ENCODE data around the gene SLC25A28.

The SLC25A28 gene, protein sequence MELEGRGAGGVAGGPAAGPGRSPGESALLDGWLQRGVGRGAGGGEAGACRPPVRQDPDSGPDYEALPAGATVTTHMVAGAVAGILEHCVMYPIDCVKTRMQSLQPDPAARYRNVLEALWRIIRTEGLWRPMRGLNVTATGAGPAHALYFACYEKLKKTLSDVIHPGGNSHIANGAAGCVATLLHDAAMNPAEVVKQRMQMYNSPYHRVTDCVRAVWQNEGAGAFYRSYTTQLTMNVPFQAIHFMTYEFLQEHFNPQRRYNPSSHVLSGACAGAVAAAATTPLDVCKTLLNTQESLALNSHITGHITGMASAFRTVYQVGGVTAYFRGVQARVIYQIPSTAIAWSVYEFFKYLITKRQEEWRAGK

DNA sequence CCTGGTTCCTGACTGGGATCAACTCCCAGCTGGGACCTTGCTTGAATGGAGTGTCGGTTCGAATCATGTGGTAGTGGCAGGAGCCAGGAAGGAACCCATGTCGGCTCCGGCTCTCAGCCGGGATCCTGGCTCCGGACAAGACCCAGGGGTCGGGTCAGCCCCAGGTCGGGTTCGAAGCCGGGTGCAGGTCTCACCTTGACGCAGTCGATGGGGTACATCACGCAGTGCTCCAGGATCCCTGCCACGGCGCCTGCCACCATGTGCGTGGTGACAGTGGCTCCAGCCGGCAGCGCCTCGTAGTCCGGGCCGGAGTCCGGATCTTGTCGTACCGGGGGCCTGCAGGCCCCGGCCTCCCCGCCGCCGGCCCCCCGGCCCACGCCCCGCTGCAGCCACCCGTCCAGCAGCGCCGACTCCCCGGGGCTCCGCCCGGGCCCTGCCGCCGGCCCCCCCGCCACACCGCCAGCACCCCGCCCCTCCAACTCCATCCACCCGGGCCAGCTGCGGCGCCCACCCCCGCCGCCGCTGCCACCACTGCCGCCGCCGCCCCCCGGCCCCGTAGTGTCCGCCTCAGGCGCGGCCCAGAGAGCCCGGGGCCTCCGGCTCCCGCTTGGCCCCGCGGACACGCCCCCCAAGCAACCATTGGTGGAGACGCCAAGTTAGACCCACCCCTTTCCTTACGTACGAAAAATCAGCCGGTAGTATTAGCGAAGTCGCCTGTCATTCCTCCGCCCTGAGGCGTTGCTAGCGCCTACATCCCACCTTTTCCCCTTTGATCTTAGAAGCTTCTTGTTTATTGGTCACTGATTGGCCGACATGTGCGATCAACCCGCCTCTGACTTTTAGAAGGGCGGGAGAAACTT, at the start of gene SLC25A28:
SLC25A28 (minus strand) TSS at position 589 of the 860 bp plus-strand sequence; CDS start at position 485, 104 bp downstream.
- peak; percentile 93 for DNase-seq

DNA sequence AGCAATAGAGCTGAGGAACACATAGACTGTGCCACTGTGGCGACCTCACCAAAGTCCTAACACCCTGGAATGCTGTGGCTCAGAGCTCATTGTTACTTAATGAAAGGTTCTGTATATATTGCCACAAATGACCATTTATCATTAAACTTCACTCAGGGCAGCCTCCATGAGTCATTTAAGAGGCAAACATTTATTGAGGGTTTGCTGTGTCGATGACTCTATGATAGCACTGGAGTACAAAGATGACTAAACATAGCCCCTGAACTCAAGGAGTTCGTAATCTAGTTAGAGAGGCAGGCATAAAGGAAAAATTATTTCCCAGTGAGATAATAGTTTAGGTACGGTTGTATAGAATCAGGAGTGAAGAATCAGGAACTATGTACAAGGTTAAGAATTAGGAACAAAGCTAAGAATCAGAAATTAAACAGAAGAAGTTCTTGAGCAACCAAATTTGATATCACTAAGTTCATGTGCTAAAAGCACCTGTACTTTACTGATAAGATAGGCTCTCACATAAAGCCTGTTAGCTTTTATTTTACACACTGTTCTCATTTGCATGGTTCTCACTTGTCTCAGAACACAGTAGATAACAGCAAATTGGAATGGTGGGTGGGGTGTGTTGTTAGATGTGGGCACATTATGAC, 47.0 kb upstream of the SLC25A28 start:
- no peak for DNase-seq

DNA sequence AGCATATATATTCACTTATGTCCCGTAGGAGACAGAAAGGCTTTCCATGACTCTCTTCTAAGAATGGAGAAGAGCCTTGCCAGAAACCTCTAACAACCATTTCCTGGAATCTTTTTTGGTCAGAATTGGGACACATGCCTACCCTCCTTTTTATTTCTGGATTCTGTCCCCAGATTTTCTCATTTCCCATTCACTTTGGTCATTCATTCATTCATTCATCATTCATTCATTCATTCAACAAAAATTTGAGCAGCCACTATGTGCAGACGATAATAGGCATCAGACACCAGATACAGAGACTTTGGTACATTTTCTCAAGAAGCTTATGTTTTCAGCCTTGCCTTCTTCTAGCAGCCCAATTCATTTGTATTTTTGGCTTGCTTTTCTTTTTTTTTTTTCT, 45.1 kb upstream of the SLC25A28 start:
- no peak for DNase-seq

DNA sequence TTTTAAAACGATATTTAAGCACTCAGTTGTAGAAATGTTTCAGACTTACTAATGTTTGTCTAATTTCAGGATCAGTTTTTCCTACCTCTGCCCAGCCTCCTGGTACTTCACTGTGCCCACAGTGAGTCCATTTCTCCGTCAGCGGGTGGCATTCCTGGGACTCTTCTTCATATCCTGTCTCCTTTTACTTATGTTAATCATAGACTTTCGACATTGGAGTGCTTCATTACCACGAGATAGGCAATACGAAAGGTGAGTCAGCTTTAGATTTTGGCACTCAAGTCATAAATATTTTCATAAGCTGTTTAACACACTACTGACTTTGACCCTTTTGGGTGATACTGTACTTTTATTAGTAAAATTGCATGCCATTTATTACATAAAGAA, 41.1 kb upstream of the SLC25A28 start:
- no peak for DNase-seq

DNA sequence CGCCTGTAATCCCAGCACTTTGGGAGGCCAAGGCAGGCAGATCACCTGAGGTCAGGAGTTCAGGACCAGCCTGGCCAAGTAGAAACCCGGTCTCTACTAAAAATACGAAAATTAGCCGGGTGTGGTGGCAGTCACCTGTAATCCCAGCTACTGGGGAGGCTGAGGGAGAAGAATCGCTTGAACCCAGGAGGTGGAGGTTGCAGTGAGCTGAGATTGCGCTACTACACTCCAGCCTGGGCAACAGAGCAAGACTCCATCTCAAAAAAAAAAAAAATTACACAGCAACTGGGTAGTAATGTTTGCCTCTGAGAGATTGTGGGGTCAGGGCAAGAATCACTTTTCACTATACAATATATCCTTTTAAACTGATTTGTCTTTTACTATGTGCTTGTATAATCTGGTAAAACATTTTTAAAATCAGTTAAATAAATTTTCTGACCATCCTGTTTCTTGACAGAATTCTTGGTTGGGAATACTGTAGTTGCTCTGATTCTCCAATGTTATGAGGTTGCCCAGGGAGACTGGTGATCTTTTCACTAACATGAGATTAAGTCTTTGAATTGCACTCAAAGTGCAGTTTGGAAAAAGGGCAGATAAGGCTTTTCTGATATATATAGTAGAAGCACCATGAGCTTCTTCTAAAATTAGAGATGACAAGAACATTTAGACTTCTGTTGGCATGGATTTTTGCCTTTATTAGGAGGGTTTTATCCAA, 40.6 kb upstream of the SLC25A28 start:
- DNase-seq, result no peak

DNA sequence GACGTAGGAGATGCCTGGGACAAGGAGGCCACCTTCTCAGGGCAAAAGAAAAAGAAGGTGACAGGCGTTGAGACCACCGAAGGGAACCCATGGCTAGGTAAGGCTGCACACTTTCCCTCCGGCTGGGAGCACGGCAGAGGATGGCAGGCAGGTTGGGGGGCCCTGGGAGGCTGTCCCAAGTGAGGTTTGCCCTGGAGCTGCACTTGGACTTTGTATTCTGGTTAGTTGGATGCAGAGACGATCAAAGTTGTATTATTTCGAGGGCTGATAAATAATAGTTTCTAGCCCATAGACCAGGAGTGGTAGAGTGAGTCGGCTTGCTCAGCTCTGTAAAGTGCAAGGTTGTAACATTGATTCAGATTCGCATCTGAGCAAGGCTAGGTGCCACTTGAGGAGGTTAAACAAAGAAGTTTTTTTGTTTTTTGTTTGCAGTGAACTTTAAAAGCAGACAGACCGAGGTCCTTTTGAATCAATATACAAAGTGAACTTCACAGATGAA, 39.7 kb upstream of the SLC25A28 start:
- no peak for DNase-seq

DNA sequence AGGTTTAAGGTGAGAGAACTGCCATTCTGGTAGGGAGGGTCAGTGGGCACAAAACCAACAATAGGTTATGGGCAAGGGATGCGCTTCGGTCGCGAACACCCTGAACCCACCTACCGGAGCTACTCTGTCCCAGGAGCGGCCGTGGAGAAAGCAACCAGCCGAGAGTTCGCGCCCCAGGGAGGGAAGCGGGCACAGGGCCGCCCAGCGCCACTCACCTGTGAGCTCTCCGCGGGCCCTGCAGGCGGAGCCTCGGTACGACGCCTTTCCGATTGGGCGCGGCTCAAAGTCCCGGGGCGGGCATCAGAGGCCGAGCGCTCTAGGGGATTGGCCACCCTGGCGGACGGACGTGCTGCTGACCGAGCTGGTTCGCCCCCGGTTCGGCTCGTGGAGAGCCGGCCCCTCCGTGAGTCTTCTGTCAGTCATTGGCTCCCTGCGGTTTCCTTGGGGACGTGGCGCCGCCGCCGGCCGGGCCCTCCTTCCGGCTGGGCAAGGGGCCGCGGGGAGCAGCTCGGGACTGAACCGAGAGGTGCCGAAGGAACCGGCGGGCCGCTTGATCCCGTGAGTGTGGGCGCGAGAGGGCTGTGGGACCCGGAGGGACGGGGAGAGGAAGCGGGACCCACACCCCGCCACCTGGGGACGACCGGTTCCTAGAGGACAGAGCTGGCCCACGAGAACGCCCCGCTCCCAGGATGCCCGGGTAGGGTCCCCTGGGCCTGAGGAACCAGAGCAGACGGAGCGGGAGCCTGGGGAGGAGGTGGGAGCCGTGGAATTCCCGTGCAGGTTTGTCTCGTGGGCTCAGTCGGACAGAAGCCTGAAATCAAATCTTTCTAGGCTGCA, 39.0 kb upstream of the SLC25A28 start, which contains the start of gene ENTPD7:
ENTPD7 (plus strand) TSS at position 479 of the 837 bp plus-strand sequence. CDS start 448 bp downstream, outside the sequence.
- DNase-seq, result peak; percentile 90

DNA sequence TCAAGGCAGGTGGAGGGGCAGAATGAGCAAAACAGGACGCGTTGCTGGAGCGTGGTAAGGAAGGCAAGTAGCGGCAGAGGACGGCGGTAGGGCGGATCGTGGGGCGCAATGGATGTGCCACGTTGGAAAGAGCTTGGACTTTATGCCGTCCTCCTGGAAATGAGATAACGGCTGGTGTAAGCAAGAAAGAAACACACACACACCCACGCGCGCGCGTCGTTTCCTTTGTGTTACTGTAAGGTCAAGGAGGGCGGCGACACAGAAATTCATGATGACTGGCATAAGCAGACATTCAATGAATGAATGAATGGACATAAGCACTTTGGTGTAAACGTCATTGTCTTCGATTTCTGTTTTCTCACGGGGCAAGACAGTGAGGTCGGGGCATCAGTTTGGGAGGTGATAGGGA, 38.4 kb upstream of the SLC25A28 start:
- no peak for DNase-seq

DNA sequence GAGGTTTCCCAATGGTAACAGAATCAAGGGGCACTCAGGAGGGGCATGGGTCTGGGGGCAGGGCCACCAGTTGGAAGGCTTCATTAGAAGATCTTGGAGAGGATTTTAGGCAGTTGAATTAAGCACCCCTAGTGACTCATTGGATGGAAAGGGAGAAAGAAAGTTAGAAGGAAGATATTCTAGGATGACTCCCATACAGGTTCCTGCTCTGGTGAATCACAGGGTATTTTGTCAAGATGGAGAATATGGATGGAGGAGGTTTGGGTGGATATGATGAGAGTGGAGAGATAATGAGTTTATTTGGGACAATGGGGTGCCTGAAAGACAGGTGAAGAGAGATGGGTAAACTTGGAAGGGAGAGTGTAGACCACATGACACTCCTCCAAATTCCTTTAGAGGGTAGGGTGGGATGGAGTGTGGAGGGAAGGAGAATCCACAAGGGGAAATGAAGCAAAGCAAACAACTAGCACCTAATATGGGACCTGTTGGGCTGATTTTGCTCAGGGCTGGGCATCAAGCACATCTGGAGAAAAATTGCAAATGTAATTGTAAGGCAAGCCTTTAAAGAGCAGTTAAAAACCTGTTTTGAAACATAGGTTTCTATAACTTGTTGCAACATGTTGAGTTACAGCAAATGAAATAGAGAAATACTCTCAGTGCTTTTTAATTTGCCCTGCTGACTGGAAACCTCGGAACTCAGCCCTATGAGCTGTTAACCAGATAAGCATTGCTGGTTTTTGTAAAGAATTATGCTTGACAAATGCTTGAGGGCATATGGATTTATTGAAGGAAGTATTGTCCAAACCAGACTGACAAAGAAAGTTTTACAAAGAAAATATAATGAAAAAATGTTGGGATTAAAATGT, 36.2 kb upstream of the SLC25A28 start:
- no peak for DNase-seq

DNA sequence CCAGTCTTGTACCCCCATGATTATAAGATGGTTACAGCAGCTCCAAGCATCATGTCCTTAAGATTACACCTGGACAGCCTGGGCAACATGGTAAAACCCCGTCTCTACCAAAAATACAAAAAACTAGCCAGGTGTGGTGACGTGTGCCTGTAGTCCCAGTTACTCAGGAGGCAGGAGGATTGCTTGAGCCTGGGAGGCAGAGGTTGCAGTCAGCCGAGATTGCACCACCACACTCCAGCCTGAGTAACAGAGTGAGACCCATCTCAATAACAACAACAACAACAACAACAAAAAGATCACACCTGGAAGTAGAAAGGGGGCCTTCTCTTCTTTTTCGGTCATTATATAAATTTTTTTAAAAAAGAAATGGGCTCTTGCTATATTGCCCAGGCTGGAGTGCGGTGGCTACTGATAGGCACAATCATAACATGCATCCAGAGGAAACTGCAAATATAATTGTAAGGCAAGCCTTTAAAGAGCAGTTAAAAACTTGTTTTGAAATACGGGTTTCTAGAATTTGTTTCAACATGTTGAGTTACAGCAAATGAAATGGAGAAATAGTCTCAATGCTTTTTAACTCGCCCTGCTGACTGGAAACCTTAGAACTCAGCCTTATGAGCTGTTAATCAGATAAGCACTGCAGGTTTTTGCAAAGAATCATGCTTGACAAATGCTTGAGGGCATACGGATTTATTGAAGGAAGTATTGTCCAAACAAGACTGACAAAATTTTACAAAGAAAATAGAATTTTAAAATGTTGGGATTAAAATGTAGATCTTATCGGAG, 34.3 kb upstream of the SLC25A28 start:
- no peak for DNase-seq

DNA sequence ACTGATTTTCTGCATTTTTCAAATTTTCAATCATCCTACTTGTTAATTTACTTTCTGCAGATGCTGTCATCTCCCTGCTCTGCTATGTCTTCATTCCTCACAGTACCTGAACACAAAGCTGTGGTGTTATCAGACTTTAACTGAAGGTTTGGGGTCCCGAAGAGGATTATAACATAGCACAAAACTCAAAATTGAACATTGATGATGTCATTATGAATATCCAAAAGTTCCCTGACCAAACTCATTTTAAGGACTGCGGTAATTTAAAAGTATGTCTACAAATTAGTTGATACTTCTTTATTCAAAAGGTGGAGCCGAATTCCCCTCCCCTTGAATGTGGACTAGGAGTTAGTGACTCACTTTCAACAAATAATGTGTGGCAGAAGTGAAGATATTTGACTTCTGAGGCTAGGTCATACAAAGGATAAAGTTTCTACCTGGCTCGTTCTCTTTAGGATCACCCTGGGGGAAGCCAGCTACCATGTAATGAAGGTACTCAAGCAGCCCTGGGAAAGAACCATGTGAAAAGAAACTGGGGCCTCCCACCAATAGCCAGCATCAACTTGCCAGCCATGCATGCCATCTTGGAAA, 32.7 kb upstream of the SLC25A28 start:
- no peak for DNase-seq

DNA sequence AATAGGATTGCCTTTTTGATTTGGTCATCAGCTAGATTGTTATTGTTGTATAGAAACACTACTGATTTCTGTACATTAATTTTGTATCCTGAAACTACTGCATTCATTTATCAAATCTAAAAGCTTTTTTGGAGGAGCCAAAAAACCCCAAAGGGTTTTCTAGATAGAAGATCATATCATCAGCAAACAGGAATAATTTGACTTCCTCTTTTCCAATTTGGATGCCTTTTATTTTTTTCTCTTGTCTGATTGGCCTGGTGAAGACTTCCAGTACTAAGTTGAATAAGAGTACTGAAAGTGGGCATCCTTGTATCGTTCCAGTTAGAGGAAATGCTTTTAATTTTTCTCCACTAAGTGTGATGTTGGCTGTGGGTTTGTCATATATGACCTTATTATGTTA, 28.5 kb upstream of the SLC25A28 start:
- no peak for DNase-seq

DNA sequence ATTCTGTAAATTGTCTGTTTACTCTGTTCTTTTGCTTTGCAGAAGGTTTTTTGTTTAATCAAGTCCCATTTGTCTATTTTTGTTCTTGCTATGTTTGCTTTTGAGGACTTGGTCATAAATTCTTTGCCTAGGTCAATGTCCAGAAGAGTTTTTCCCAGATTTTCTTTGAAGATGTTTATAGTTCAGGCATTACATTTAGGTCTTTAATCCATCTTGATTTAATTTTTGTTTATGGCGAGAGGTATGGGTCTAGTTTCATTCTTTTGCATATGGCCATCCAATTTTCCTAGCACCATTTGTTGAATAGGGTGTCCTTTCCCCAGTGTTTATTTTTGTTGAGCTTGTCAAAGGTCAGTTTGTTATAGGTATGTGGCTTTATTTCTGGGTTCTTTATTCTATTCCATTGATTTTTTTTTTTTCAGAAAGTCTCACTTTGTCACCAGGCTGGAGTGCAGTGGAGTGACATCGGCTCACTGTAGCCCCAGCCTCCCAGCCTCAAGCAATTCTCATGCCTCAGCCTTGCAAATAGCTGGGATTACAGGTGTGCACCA, 27.4 kb upstream of the SLC25A28 start:
- no peak for DNase-seq

DNA sequence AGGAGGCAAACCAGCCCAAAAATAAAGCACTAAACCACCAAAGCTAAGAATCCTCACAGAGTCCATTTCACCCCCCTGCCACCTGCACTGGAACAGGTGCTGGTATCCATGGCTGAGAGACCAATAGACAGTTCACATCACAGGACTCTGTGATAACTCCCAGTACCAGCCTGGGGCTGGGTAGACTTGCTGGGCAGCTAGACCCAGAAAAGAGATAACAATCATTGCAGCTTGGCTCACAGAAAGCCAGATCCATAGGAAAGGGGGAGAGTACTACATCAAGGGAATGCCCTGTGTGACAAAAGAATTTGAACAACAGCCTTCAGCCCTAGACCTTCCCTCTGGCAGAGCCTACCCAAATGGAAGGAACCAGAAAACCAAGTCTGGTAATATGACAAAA, 13.6 kb upstream of the SLC25A28 start:
- no peak for DNase-seq

DNA sequence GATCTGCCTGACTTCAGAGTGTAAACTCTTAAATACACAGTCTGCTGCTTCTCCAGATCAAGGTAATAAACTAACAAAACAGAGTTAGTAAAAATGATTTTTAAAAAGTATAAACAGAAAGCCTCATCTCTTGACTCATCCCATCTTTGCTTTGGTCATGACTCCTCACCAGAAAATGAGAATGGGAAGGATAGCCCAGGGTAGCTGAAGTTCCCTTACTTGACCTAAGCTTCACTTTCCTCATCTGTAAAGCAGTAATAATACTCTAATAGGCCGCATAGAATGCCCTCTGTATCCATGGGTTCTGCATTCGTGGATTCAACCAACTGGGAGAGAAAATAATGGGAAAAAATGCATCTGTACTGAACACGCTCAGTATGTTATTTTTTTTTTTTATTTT, 11.3 kb upstream of the SLC25A28 start:
- DNase-seq, result no peak

DNA sequence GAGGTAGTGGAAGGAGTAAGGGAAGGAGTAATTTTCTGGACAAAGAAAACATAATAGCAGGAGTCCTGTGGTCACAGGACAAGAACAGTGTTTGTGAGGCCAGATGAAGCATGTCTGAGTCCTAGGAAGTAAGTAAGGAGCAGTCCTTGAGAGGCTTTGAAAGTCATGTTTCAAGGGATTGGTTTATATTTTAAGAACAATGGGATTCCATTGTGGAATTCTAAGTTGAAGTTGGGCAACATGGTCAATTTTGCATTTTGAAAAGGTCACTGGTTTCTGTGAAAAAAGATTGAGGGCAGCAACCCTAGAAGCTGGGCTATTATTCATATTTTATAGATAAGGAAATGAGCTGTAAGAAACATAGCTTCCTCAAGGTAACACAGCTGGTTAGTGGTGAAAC, 10.8 kb upstream of the SLC25A28 start:
- no peak for DNase-seq

DNA sequence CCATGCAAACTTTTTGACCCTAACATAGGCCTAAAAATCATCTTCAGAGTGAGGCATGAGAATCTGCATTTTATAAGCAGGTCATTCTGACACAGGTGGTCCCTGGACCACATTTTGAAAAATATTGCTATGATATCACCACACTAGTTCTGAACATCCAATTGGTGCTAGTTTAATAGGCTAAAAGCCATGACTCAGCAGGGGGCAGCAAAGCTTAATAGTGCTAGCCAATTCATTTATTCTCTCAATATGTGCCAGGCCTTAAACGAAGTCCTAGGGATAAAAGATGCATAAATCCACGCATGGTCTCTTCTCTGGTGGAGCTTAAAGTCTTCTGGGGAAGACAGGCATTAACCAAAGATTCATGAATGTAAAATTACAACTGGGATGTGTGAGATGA, 10.2 kb upstream of the SLC25A28 start:
- DNase-seq, result no peak

DNA sequence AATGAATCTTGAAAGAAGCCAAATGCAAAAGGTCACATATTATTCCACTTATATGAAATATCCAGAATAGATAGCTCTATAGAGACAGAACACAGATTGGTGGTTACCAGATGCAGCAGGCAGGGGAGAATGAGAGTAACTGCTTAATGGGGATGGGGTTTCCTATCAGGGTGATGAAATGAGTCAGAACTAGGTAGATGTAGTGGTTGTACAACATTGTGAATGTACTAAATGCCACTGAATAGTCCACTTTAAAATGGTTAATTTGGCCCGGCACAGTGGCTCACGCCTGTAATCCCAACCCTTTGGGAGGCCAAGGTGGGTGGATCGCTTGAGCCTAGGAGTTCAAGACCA, 9.4 kb upstream of the SLC25A28 start:
- DNase-seq, result no peak
